ENCODE measurements around the gene PARD3. TPM values are rescaled to one million over a fixed set of nuclear protein-coding genes. Genes with fewer than 3 reads are reported as not detected.

Gene PARD3
- total RNA-seq, 1 donor from 2014 or later, result 97.8 TPM

DNA sequence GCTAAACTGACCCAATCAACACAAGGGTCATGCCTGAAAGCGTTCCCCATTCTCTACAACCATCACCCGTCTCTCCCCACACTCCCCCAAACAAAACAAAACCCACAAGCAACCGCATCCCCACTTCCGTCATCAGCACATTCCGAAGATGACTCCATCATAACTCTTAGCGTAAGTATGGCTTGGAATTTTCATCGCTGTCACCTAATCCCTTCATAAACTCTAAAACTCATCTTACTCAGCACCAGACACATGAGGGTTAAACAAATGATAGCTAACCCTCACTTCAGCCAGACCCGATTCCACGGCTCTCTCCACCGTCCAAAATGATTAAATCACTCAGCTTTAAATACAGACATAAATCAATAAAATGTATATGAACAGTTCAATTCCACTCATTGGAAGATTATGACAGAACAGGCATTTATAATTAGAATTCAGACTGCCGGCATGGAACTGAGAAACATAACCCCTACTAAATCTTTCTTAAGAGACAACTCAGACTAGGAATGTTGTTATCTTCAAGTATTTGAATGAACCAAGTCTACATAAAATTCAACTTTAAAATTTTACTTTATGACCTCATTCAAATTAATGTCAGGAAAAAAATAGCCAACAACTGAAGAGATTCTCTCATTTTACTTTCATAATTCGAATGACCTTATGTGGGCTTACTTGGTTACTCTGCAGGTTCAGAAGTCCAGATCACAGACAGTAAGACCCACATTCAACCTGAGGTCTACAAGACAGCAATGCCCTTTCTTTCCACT is 215.9 kb downstream of the PARD3 start:
- TF ChIP-seq, protein P1, sequence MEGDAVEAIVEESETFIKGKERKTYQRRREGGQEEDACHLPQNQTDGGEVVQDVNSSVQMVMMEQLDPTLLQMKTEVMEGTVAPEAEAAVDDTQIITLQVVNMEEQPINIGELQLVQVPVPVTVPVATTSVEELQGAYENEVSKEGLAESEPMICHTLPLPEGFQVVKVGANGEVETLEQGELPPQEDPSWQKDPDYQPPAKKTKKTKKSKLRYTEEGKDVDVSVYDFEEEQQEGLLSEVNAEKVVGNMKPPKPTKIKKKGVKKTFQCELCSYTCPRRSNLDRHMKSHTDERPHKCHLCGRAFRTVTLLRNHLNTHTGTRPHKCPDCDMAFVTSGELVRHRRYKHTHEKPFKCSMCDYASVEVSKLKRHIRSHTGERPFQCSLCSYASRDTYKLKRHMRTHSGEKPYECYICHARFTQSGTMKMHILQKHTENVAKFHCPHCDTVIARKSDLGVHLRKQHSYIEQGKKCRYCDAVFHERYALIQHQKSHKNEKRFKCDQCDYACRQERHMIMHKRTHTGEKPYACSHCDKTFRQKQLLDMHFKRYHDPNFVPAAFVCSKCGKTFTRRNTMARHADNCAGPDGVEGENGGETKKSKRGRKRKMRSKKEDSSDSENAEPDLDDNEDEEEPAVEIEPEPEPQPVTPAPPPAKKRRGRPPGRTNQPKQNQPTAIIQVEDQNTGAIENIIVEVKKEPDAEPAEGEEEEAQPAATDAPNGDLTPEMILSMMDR (conservative IDR thresholded peaks at IDR 0.05; ENCODE audit: low read depth, low read length), result no peak
- no peak overlapping the region for H3K4me3 ChIP-seq (ENCODE audit: low read depth, low read length)
- no peak for DNase-seq (ENCODE audit: low read depth)

DNA sequence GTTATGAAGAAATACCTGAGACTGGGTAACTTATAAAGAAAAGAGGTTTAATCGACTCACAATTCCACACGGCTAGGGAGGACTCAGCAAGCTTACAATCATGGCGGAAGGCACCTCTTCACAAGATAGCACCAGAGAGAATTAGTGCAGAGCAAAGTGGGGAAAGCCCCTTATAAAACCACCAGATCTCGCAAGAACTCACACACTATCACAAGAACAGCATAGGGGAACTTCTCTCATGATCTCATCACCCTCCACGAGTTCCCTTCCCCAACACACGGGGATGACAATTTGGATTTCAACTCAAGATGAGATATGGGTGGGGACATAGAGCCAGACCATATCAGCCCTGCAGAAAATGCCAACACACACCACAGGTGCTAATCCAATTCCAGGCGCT is 218.7 kb downstream of the PARD3 start:
- no peak overlapping the region for H3K4me3 ChIP-seq (ENCODE audit: low read depth, low read length)
- DNase-seq (ENCODE audit: low read depth), result no peak
- TF ChIP-seq, protein P1 (conservative IDR thresholded peaks at IDR 0.05; ENCODE audit: low read depth, low read length), result no peak

DNA sequence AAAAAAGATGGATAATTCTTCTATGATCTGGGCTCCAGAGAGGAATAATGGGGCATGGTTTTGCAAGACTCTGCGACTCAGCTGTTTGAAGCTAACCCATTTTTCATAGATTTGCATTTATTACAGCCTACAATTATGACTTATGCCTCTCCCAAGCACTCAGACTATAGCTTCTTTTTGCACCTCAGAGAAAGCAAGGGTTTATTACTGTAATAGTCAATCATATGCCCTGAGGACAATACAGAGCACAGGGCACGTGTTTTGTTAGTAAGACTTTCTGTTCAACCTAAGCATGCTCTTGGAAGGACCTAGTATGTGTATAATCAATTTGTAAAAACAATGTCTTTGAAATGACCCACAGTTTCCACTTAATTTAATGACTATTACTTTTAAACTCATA is 221.2 kb downstream of the PARD3 start:
- TF ChIP-seq, protein P1 (conservative IDR thresholded peaks at IDR 0.05; ENCODE audit: low read depth, low read length), result no peak

DNA sequence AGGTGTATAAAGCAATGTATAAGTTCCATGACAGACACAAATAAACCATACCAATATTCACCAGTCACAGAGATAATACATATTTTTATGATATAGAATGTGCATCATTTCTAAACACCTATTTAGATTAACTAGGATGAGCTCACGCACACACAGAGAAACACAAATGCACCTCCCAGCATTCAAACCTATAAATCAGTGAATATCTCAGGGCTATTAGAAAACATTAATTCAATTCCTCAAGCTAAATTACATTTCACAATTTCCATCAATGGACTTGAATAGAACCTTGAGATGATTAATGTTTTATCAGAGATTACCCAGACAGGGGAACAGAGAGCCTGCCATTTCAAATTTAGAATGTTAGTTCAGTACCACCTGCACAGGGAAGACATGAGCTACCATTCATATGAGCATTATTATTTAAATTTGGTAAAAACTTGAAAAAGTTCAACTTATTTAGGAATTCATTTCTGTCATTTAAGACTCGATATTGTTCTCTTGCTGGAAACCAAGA is 221.7 kb downstream of the PARD3 start:
- no peak for DNase-seq (ENCODE audit: low read depth)
- TF ChIP-seq, protein P1 (conservative IDR thresholded peaks at IDR 0.05; ENCODE audit: low read depth, low read length), result no peak
- H3K4me3 ChIP-seq (ENCODE audit: low read depth, low read length), result no peak overlapping the region

More for the DNA sequence above, 221.2 kb downstream of the PARD3 start:
- H3K4me3 ChIP-seq (ENCODE audit: low read depth, low read length), result no peak overlapping the region
- no peak for DNase-seq (ENCODE audit: low read depth)

DNA sequence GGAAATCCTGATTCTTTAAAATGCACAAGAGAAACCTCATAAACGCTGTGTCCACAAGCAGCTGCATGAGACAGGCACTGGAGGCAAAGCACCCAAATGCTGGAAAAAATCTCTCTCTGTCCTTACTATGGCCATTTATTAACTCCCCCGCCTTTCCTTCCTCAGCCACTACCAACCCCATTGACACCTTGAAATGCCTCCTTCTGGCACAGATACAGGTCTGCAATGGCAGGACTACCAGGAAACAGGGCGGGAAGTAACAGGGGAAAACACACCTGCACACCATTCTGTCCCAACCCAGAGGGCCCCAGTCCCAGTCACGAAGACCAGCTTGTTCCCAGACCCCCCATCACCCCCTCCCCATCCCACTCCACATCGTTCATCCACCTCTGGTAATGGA is 224.3 kb downstream of the PARD3 start:
- H3K4me3 ChIP-seq (ENCODE audit: low read depth, low read length), result no peak overlapping the region
- no peak for DNase-seq (ENCODE audit: low read depth)
- TF ChIP-seq, protein P1 (conservative IDR thresholded peaks at IDR 0.05; ENCODE audit: low read depth, low read length), result no peak

DNA sequence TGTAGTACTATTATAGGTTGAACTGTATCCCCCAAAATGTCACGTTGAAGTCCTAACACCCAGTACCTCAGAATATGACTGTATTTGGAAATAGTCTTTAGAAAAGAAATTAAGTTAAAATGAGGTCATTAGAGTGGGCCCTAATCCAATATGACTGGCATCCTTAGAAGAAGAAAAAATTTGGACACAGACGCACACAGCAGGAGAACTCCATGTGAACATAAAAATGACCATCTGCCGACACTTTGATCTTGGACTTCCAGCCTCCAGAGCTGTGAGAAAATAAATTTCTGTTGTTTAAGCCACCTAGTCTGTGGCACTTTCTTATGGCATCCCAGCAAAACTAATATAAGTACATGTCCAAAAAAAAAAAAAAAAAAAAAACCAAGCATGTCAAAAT is 225.8 kb downstream of the PARD3 start:
- no peak for DNase-seq (ENCODE audit: low read depth)
- no peak overlapping the region for H3K4me3 ChIP-seq (ENCODE audit: low read depth, low read length)
- TF ChIP-seq, protein P1 (conservative IDR thresholded peaks at IDR 0.05; ENCODE audit: low read depth, low read length), result no peak

DNA sequence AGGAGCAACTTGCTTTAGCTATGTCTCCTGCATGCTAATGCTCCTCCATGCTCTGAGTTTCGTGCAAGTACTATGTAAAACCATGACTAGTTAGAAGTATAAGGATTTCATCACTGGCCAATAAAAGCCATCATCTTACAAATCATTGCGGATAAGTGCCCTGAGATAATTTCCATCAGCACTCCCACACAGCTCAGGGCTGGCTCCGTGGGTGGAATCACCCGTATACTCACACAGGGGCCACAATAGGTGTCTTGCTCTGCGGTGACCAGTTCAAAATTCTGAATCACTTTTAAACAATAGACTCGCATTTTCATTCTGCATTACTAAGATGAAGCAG is 227.4 kb downstream of the PARD3 start:
- no peak overlapping the region for H3K4me3 ChIP-seq (ENCODE audit: low read depth, low read length)
- TF ChIP-seq, protein P1 (conservative IDR thresholded peaks at IDR 0.05; ENCODE audit: low read depth, low read length), result no peak
- DNase-seq (ENCODE audit: low read depth), result no peak
